ENCODE measurements around the gene RAI1.

GRCh38 chr17:17675925-17676534, 5.2 kb upstream of the RAI1 start:
- TF ChIP-seq POLR2AphosphoS5 (IDR thresholded peaks at IDR 0.05; ENCODE audit: borderline replicate concordance, low read depth, low read length), result no peak
- no peak for TF ChIP-seq EZH2 (IDR thresholded peaks at IDR 0.05)
- no peak for TF ChIP-seq FOXP2 (optimal IDR thresholded peaks at IDR 0.05; ENCODE audit: control extremely low read depth, extremely low read length, insufficient read depth)
